Neural cell (in vitro differentiated cells): ENCODE data around the gene ZNF334. TPM values are rescaled to one million over a fixed set of nuclear protein-coding genes. Genes with fewer than 3 reads are reported as not detected.

Source experiments
- H2AFZ ChIP-seq: fragments of 200-600, 300-800 bp; sonication (generic), shearing (Covaris generic); 2 replicates; pipeline ENCODE4 v1.6.0; 2014; ENCODE audit warnings: low read depth, mild to moderate bottlenecking, antibody characterized with exemption, low read length, moderate library complexity
- H3F3A ChIP-seq: fragments of 200-600 bp; shearing (Covaris generic); 2 replicates; pipeline ENCODE4 v1.6.1; 2016; ENCODE audit warnings: mild to moderate bottlenecking, moderate library complexity, mixed read lengths, antibody characterized with exemption, low read length; ENCODE audit not compliant: insufficient read depth, poor library complexity, severe bottlenecking
- H3K27ac ChIP-seq: fragments of 200-600, 300-800 bp; sonication (generic), shearing (Covaris generic); 2 replicates; pipeline ENCODE4 v1.5.1; 2014; ENCODE audit warnings: mild to moderate bottlenecking, low read length, moderate library complexity
- H3K27me3 ChIP-seq: fragments of 300-800, 200-600 bp; sonication (generic), shearing (Covaris generic); 2 replicates; pipeline ENCODE4 v1.6.0; 2014; ENCODE audit warnings: mild to moderate bottlenecking, low read depth, low read length, moderate library complexity; ENCODE audit not compliant: insufficient read depth
- H3K36me3 ChIP-seq: fragments of 300-800, 200-600 bp; sonication (generic), shearing (Covaris generic); 2 replicates; pipeline ENCODE4 v1.5.1; 2014; ENCODE audit warnings: mild to moderate bottlenecking, antibody characterized with exemption, low read length, moderate library complexity; ENCODE audit not compliant: insufficient read depth
- H3K4me2 ChIP-seq: fragments of 300-800, 200-600 bp; sonication (generic), shearing (Covaris generic); 2 replicates; pipeline ENCODE4 v1.6.0; 2014; ENCODE audit warnings: mild to moderate bottlenecking, low read length
- H3K4me3 ChIP-seq: fragments of 300-800, 200-600 bp; sonication (generic), shearing (Covaris generic); 2 replicates; pipeline ENCODE4 v1.5.1; 2014; ENCODE audit warnings: mild to moderate bottlenecking, low read length, moderate library complexity
- H3K79me2 ChIP-seq: fragments of 200-600 bp; shearing (Covaris generic); replicated peaks from 2 replicates; pipeline ENCODE4 v1.6.0; 2014; ENCODE audit warnings: mild to moderate bottlenecking, low read length, moderate library complexity; ENCODE audit not compliant: insufficient read depth
- H3K9ac ChIP-seq: fragments of 300-800, 200-600 bp; sonication (generic), shearing (Covaris generic); 2 replicates; pipeline ENCODE4 v1.6.1; 2016; ENCODE audit warnings: mild to moderate bottlenecking, low read length, mixed read lengths
- H3K9me2 ChIP-seq: fragments of 200-600 bp; shearing (Covaris generic); 2 replicates; pipeline ENCODE4 v1.6.1; 2016; ENCODE audit warnings: mild to moderate bottlenecking, low read length, mixed read lengths; ENCODE audit not compliant: insufficient read depth
- H3K9me3 ChIP-seq: fragments of 200-600, 300-800 bp; sonication (generic), shearing (Covaris generic); 2 replicates; pipeline ENCODE4 v1.6.1; 2016; ENCODE audit warnings: mild to moderate bottlenecking, mixed run types, low read length, moderate library complexity, mixed read lengths
- H4K20me1 ChIP-seq: fragments of 200-600 bp; shearing (Covaris generic); 2 replicates; pipeline ENCODE4 v1.6.1; 2016; ENCODE audit warnings: mild to moderate bottlenecking, mixed run types; ENCODE audit not compliant: insufficient read depth
- CTCF ChIP-seq: fragments of 450-650 bp; IDR thresholded peaks from 2 replicates; pipeline ENCODE4 v1.5.1; 2014; ENCODE audit warnings: antibody characterized with exemption, mild to moderate bottlenecking, moderate library complexity; ENCODE audit not compliant: poor library complexity, severe bottlenecking
- EP300 ChIP-seq: fragments of 450-650 bp; conservative IDR thresholded peaks from 2 replicates; pipeline ENCODE4 v1.6.1; 2014; ENCODE audit warnings: antibody characterized with exemption, mild to moderate bottlenecking, moderate library complexity; ENCODE audit not compliant: poor library complexity, severe bottlenecking
- EZH2 ChIP-seq: fragments of 200-600, 300-800 bp; shearing (Covaris generic), sonication (generic); IDR thresholded peaks from 2 replicates; pipeline ENCODE4 v1.6.1; 2014; ENCODE audit warnings: antibody characterized with exemption, low read length, borderline replicate concordance, mild to moderate bottlenecking; ENCODE audit not compliant: insufficient read depth, poor library complexity, severe bottlenecking
- MXI1 ChIP-seq: fragments of 450-650 bp; conservative IDR thresholded peaks from 2 replicates; pipeline ENCODE4 v1.6.1; 2014; ENCODE audit warnings: antibody characterized with exemption, mild to moderate bottlenecking; ENCODE audit not compliant: poor library complexity, severe bottlenecking
- POLR2AphosphoS5 ChIP-seq: IDR thresholded peaks from 2 replicates; pipeline ENCODE4 v1.6.1; 2012
- RAD21 ChIP-seq: fragments of 450-650 bp; conservative IDR thresholded peaks from 2 replicates; pipeline ENCODE4 v1.6.1; 2014; ENCODE audit warnings: antibody characterized with exemption, mild to moderate bottlenecking, moderate library complexity
- REST ChIP-seq: IDR thresholded peaks from 2 replicates; pipeline ENCODE4 v1.6.1; 2012; ENCODE audit warnings: borderline replicate concordance
- SMC3 ChIP-seq: fragments of 450-650 bp; conservative IDR thresholded peaks from 2 replicates; pipeline ENCODE4 v1.6.1; 2014; ENCODE audit warnings: antibody characterized with exemption, mild to moderate bottlenecking, moderate library complexity; ENCODE audit not compliant: poor library complexity
- TAF1 ChIP-seq: IDR thresholded peaks from 2 replicates; pipeline ENCODE4 v1.6.1; 2012; ENCODE audit warnings: low read depth
- polyA plus RNA-seq: library from polyadenylated mRNA; depleted of rRNA; stranded (reverse); fragments of >200 nt; gene quantifications from 2 replicates; pipeline ENCODE4 v1.2.3, GENCODE V29; 2014

Gene ZNF334
- polyA plus RNA-seq, 1 donor from 2014 or later, result 41.5 TPM

GRCh38 chr20:46557231-46557956, 44.0 kb upstream of the ZNF334 start:
- Histone ChIP-seq H3K27ac (no peak overlapping the region), H3K36me3 (no peaks in the 10 kb centered on the region), H3K4me2 (no peak overlapping the region), H3K4me3 (no peak overlapping the region), H2AFZ (no peak overlapping the region), H3K9me2 (no peaks in the 10 kb centered on the region), H3F3A (no peaks in the 10 kb centered on the region), H3K9ac (no peak overlapping the region), H3K27me3 (no peaks in the 10 kb centered on the region), H4K20me1 (no peaks in the 10 kb centered on the region), H3K79me2 (no peaks in the 10 kb centered on the region), H3K9me3 (no peaks in the 10 kb centered on the region)
- no peak for TF ChIP-seq RAD21
- no peak for TF ChIP-seq CTCF
- no peak for TF ChIP-seq SMC3
- no peak for TF ChIP-seq REST
- no peak for TF ChIP-seq MXI1
- TF ChIP-seq EZH2, result no peak
- no peak for TF ChIP-seq EP300
- no peak for TF ChIP-seq POLR2AphosphoS5
- no peak for TF ChIP-seq TAF1

GRCh38 chr20:46555370-46555956, 42.1 kb upstream of the ZNF334 start:
- Histone ChIP-seq H4K20me1 (no peaks in the 10 kb centered on the region), H3K4me2 (no peak overlapping the region), H3K4me3 (no peak overlapping the region), H3K9ac (no peak overlapping the region), H3K9me3 (no peaks in the 10 kb centered on the region), H3F3A (no peaks in the 10 kb centered on the region), H2AFZ (no peak overlapping the region), H3K9me2 (no peaks in the 10 kb centered on the region), H3K27ac (no peak overlapping the region), H3K36me3 (no peaks in the 10 kb centered on the region), H3K27me3 (no peaks in the 10 kb centered on the region), H3K79me2 (no peaks in the 10 kb centered on the region)
- TF ChIP-seq REST (no peak), EP300 (no peak), RAD21 (no peak), TAF1 (no peak), POLR2AphosphoS5 (no peak), EZH2 (no peak)
